ENCODE data around the gene CACNA1I. TPM values are rescaled to one million over a fixed set of nuclear protein-coding genes. Genes with fewer than 3 reads are reported as not detected.

The CACNA1I gene
- total and polyA plus RNA-seq, 2 experiments from 2014 or later: 0.17 to 0.21 TPM

DNA sequence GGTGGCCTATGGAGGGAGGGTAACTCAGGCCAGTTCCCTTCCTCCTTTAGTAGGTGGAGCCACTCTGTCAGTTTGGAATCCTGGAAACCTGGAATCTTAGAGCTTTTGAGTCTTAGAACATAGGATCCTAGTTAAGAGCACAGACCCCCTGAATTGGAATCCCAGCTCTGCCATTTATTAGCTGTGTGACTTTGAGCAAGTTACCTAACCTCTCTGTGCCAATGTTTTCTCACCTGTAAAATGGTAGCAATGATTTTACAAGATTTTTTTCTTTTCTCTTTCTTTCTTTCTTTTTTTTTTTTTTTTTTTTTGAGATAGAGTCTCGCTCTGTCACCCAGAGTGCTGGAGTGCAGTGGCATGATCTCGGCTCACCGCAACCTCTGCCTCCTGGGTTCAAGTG, 17.1 kb upstream of the CACNA1I start:
- no peaks in the 10 kb centered on the region for H4K20me1 ChIP-seq (ENCODE audit: insufficient read depth, poor library complexity, severe bottlenecking)
- H3K79me2 ChIP-seq: no peaks in the 10 kb centered on the region
- DNase-seq (ENCODE audit: low spot score): no peak
- H2AFZ ChIP-seq: no peak overlapping the region
- H3K9me2 ChIP-seq (replicated peaks; ENCODE audit: insufficient read depth): no peaks in the 10 kb centered on the region
- H3K27ac ChIP-seq: no peak overlapping the region
- 95% methylated on average over 2 of the region's 3 CpGs for WGBS (ENCODE audit: low lambda C conversion rate, missing lambda C conversion rate)
- no peak overlapping the region for H3K4me3 ChIP-seq
- H3K9me3 ChIP-seq (ENCODE audit: low read depth): no peaks in the 10 kb centered on the region
- peaks cover 10% of the 10 kb centered on the region for H3K4me1 ChIP-seq (ENCODE audit: insufficient read depth)
- no peaks in the 10 kb centered on the region for H3K36me3 ChIP-seq (replicated peaks; ENCODE audit: insufficient read depth, low read depth)
- TF ChIP-seq EZH2 (IDR thresholded peaks at IDR 0.05; ENCODE audit: borderline replicate concordance) (no peak), EZH2phosphoT487 (IDR thresholded peaks at IDR 0.05; ENCODE audit: low read depth, severe bottlenecking, unreplicated experiment) (no peak)
- TF ChIP-seq, protein P1, sequence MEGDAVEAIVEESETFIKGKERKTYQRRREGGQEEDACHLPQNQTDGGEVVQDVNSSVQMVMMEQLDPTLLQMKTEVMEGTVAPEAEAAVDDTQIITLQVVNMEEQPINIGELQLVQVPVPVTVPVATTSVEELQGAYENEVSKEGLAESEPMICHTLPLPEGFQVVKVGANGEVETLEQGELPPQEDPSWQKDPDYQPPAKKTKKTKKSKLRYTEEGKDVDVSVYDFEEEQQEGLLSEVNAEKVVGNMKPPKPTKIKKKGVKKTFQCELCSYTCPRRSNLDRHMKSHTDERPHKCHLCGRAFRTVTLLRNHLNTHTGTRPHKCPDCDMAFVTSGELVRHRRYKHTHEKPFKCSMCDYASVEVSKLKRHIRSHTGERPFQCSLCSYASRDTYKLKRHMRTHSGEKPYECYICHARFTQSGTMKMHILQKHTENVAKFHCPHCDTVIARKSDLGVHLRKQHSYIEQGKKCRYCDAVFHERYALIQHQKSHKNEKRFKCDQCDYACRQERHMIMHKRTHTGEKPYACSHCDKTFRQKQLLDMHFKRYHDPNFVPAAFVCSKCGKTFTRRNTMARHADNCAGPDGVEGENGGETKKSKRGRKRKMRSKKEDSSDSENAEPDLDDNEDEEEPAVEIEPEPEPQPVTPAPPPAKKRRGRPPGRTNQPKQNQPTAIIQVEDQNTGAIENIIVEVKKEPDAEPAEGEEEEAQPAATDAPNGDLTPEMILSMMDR (IDR thresholded peaks at IDR 0.05; ENCODE audit: poor library complexity): no peak
- H3K27me3 ChIP-seq: peaks cover 42% of the 10 kb centered on the region
- no peak overlapping the region for H3K4me2 ChIP-seq

DNA sequence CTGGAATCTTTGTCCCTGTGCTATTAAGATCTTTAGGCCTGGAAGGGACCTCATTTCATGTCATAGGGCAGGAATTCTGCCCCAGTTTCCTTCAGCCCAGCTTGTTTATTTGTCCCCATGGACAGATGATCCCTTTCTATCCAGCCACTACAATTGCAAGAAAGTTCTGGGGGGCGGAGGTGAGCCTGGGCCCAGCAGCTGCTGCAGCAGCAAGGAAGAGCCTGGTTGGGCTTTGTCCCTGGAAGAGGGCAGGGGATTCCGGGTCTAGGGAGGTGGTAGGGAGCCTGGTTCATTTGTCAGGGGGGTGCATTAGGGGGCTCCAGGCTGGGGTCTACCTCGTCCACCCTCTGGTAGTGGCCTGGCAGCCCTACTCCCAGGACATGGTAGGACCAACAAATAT, 16.4 kb upstream of the CACNA1I start:
- Histone ChIP-seq H3K79me2 (no peaks in the 10 kb centered on the region), H2AFZ (no peak overlapping the region), H3K9me2 (replicated peaks; ENCODE audit: insufficient read depth) (no peaks in the 10 kb centered on the region), H4K20me1 (ENCODE audit: insufficient read depth, poor library complexity, severe bottlenecking) (no peaks in the 10 kb centered on the region), H3K27me3 (peaks cover 46% of the 10 kb centered on the region), H3K4me1 (ENCODE audit: insufficient read depth) (peaks cover 11% of the 10 kb centered on the region), H3K4me2 (no peak overlapping the region), H3K4me3 (no peak overlapping the region), H3K36me3 (replicated peaks; ENCODE audit: insufficient read depth, low read depth) (no peaks in the 10 kb centered on the region), H3K9me3 (ENCODE audit: low read depth) (no peaks in the 10 kb centered on the region), H3K27ac (no peak overlapping the region)
- 65% methylated on average over 3 of the region's 3 CpGs for WGBS (ENCODE audit: low lambda C conversion rate, missing lambda C conversion rate)
- no peak for TF ChIP-seq EZH2phosphoT487 (IDR thresholded peaks at IDR 0.05; ENCODE audit: low read depth, severe bottlenecking, unreplicated experiment)
- no peak for DNase-seq (ENCODE audit: low spot score)

DNA sequence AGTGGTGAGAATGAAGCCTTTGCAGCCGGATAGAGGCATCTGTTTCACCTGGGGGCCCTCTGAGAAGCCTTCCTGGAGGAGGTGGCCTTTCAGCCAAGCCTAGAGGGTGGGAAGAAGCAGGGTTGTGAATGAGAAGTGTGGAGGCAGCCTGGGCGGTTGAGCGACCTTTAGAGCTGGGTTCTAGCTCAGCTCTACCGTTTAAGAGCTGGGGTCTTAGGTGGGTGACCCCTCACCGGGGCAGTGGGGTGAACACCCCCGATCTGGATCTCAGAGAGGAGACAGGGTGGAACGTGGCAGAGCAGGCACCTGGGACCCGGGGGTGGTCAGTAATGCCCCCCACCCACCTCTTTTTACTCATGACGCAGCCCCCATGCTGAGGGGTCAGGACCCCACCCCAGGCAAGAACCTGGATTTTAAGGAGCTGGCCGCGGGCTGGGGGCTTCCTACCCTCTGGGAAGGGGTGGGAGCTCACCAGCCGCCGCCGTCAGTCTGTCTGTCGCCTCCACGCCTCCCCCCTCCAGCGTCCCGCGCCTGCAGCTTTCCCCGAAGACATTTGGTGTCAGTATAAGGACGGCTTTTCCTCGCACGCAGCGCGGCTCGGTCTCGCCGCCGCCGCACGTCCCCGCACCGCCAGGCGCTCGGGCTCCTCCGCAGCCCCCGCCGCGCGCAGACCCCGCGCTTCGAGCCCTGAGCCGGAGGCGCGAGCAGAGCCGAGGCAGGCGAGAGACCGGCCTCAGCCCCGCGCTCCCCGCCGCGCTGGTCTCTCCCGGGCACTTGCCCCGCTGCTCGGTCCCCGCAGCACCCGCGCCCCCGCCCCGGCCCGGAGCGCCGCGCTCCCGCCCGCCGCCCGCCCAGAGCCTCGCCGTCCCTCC, 13.3 kb upstream of the CACNA1I start:
- H3K79me2 ChIP-seq: no peaks in the 10 kb centered on the region
- no peak overlapping the region for H3K27ac ChIP-seq
- no peaks in the 10 kb centered on the region for H4K20me1 ChIP-seq (ENCODE audit: insufficient read depth, poor library complexity, severe bottlenecking)
- 26% methylated on average over 15 of the region's 72 CpGs for WGBS (ENCODE audit: low lambda C conversion rate, missing lambda C conversion rate)
- H3K4me1 ChIP-seq (ENCODE audit: insufficient read depth): peaks cover 11% of the 10 kb centered on the region
- H3K9me2 ChIP-seq (replicated peaks; ENCODE audit: insufficient read depth): no peaks in the 10 kb centered on the region
- peaks cover 53% of the 10 kb centered on the region for H3K27me3 ChIP-seq
- no peak overlapping the region for H2AFZ ChIP-seq
- no peak overlapping the region for H3K4me3 ChIP-seq
- TF ChIP-seq EZH2 (IDR thresholded peaks at IDR 0.05; ENCODE audit: borderline replicate concordance) (no peak), EZH2phosphoT487 (IDR thresholded peaks at IDR 0.05; ENCODE audit: low read depth, severe bottlenecking, unreplicated experiment) (no peak)
- TF ChIP-seq, protein P1 (IDR thresholded peaks at IDR 0.05; ENCODE audit: poor library complexity): peak; percentile 38
- peak; percentile 48 for DNase-seq (ENCODE audit: low spot score)
- H3K9me3 ChIP-seq (ENCODE audit: low read depth): no peaks in the 10 kb centered on the region
- H3K4me2 ChIP-seq: peak overlapping the region; percentile 81
- no peaks in the 10 kb centered on the region for H3K36me3 ChIP-seq (replicated peaks; ENCODE audit: insufficient read depth, low read depth)

DNA sequence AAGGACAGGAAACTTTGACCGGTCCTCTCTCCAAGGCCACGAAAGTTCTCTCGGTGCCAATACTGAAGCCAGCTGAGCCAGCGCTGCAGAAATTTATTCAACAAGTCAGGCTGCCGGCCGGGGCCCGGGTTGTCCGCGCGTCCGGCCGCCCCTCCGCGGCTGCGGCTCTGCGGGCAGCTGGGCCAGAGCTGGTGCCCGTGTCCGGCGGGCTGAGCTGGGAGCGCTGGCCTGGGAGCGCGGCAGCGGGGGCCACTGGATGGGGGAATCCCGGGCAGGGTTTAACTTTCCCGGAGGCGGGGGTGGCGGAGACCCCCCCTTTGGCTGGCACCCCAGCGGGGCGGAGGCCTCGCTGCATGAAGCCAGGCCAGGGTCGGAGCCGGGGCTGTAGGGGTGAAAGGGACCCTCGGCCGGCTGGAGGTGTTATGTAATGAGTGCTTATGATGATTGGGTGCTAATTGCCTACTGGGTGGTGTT, 12.3 kb upstream of the CACNA1I start:
- H3K79me2 ChIP-seq: no peaks in the 10 kb centered on the region
- H3K4me3 ChIP-seq: no peak overlapping the region
- H3K4me1 ChIP-seq (ENCODE audit: insufficient read depth): peaks cover 11% of the 10 kb centered on the region
- H3K9me2 ChIP-seq (replicated peaks; ENCODE audit: insufficient read depth): no peaks in the 10 kb centered on the region
- H2AFZ ChIP-seq: no peak overlapping the region
- H3K4me2 ChIP-seq: peak overlapping the region; percentile 81
- WGBS (ENCODE audit: low lambda C conversion rate, missing lambda C conversion rate): 12% methylated on average over 33 of the region's 34 CpGs
- H3K9me3 ChIP-seq (ENCODE audit: low read depth): no peaks in the 10 kb centered on the region
- TF ChIP-seq, protein P1 (IDR thresholded peaks at IDR 0.05; ENCODE audit: poor library complexity): no peak
- peak; percentile 83 for TF ChIP-seq EZH2 (IDR thresholded peaks at IDR 0.05; ENCODE audit: borderline replicate concordance)
- peak; percentile 34 for TF ChIP-seq EZH2phosphoT487 (IDR thresholded peaks at IDR 0.05; ENCODE audit: low read depth, severe bottlenecking, unreplicated experiment)
- no peaks in the 10 kb centered on the region for H3K36me3 ChIP-seq (replicated peaks; ENCODE audit: insufficient read depth, low read depth)
- H4K20me1 ChIP-seq (ENCODE audit: insufficient read depth, poor library complexity, severe bottlenecking): no peaks in the 10 kb centered on the region
- no peak overlapping the region for H3K27ac ChIP-seq
- peaks cover 53% of the 10 kb centered on the region for H3K27me3 ChIP-seq
- no peak for DNase-seq (ENCODE audit: low spot score)
